ENCODE data around the gene CLHC1.

GRCh38 chr2:55135491-55135890, 96.6 kb downstream of the CLHC1 start:
- TF ChIP-seq EZH2 (IDR thresholded peaks at IDR 0.05; ENCODE audit: insufficient read depth, poor library complexity, severe bottlenecking) (no peak), EZH2phosphoT487 (IDR thresholded peaks at IDR 0.05; ENCODE audit: insufficient read depth, low read depth) (no peak)

Data from GM23248 (cell line).